ENCODE results near the gene KIF3B. TPM values are rescaled to one million over a fixed set of nuclear protein-coding genes. Genes with fewer than 3 reads are reported as not detected.

The KIF3B gene
- total and polyA plus RNA-seq, 2 of the 13 experiments (the other 11 are each of a cell fraction or from before 2014, with no cell fraction given): 23.6 to 28.8 TPM

GRCh38 chr20:32344835-32345506, 67.5 kb downstream of the KIF3B start (continued):
- peak; percentile 85; the same call in 1 of the 2 replicates for TF ChIP-seq ZNF598 (CRISPR knock-in tag; IDR thresholded peaks at IDR 0.05; ENCODE audit: borderline replicate concordance)
- peak; percentile 65; the same call in 1 of the 2 replicates for TF ChIP-seq THRA (CRISPR knock-in tag; IDR thresholded peaks at IDR 0.05; ENCODE audit: borderline replicate concordance)
- TF ChIP-seq ERF (CRISPR knock-in tag; IDR thresholded peaks at IDR 0.05): peak; percentile 71; the same call in 1 of the 2 replicates
- TF ChIP-seq DRAP1 (CRISPR knock-in tag; IDR thresholded peaks at IDR 0.05): peak; percentile 10; the same call in 1 of the 2 replicates
- TF ChIP-seq TBX2 (CRISPR knock-in tag; IDR thresholded peaks at IDR 0.05; ENCODE audit: borderline replicate concordance): 0 out of 2 replicates have a peak, but pooled peaks have one; percentile 26
- no peak; the same call in 1 of the 2 replicates for TF ChIP-seq SIX4 (CRISPR knock-in tag; IDR thresholded peaks at IDR 0.05)
- TF ChIP-seq ZNF556 (CRISPR knock-in tag; IDR thresholded peaks at IDR 0.05; ENCODE audit: borderline replicate concordance): peak; percentile 40; the same call in 1 of the 2 replicates
- no peak for TF ChIP-seq ZBTB20 (CRISPR knock-in tag; IDR thresholded peaks at IDR 0.05; ENCODE audit: borderline replicate concordance, low read depth)
- peak; percentile 60 for TF ChIP-seq PAXIP1 (CRISPR knock-in tag; conservative IDR thresholded peaks at IDR 0.05)
- TF ChIP-seq FOXK2 (IDR thresholded peaks at IDR 0.05): no peak
- TF ChIP-seq ZNF205 (CRISPR knock-in tag; IDR thresholded peaks at IDR 0.05): peak; percentile 31; the same call in 1 of the 2 replicates
- TF ChIP-seq FOSL1 (CRISPR knock-in tag; IDR thresholded peaks at IDR 0.05; ENCODE audit: borderline replicate concordance): no peak
- TF ChIP-seq ARID2 (CRISPR knock-in tag; IDR thresholded peaks at IDR 0.05; ENCODE audit: borderline replicate concordance): no peak
- 0 out of 2 replicates have a peak, but pooled peaks have one; percentile 13 for TF ChIP-seq GMEB1 (CRISPR knock-in tag; IDR thresholded peaks at IDR 0.05; ENCODE audit: borderline replicate concordance)
- TF ChIP-seq ZNF615 (CRISPR knock-in tag; IDR thresholded peaks at IDR 0.05; ENCODE audit: borderline replicate concordance): 0 out of 2 replicates have a peak, but pooled peaks have one; percentile 20
- no peak for TF ChIP-seq ZFP1 (CRISPR knock-in tag; IDR thresholded peaks at IDR 0.05)
- no peak for TF ChIP-seq FIP1L1 (IDR thresholded peaks at IDR 0.05; ENCODE audit: borderline replicate concordance, insufficient read depth, low read depth, low read length)
- no peak for TF ChIP-seq ZBTB33 (CRISPR knock-in tag; IDR thresholded peaks at IDR 0.05)
- TF ChIP-seq ZNF850 (CRISPR knock-in tag; conservative IDR thresholded peaks at IDR 0.05): peak; percentile 69; the same call in 1 of the 2 replicates
